Panc1 (cell line): ENCODE measurements around the gene INPP4A.

Source experiments
- POLR2AphosphoS5 ChIP-seq: IDR thresholded peaks from 2 replicates; pipeline ENCODE4 v1.6.1; 2012; ENCODE audit warnings: mild to moderate bottlenecking, low read depth, low read length, moderate library complexity
- REST ChIP-seq, 2 experiments: IDR thresholded peaks; 2 replicates each; pipeline ENCODE4 v1.6.1; 2011 to 2012; ENCODE audit warnings: low read depth in 2 of 2, control low read depth in 1 of 2, low read length in 1 of 2, mild to moderate bottlenecking in 1 of 2, moderate library complexity in 1 of 2; ENCODE audit not compliant: insufficient read depth in 1 of 2
- SIN3A ChIP-seq: IDR thresholded peaks from 2 replicates; pipeline ENCODE4 v1.6.1; 2012; ENCODE audit warnings: low read depth, mild to moderate bottlenecking, low read length, moderate library complexity, borderline replicate concordance; ENCODE audit not compliant: insufficient read depth
- TF ChIP-seq, protein P1 (sequence below): fragments of 450-650 bp; IDR thresholded peaks from 2 replicates; pipeline ENCODE4 v1.5.1; 2017; ENCODE audit warnings: mild to moderate bottlenecking

DNA sequence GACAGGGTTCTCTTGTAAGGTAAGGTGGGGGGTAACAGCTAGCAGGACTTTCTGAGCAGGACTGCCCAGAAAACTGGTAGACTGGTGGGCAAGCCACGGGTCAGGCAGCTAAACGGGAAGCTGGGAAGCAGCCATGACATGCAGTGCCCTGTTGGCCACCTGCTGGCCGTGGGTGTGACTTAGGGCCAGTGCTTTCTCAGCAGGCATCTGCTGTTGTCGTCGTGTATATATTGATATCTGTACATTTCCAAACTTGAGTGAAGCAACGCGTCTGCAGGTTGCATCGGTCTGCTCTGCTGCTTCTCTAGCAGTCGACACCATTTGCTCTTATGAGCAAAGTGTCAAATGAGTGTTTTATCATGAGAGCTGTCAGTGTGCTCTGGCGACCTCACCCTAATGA, 132.7 kb downstream of the INPP4A start:
- TF ChIP-seq SIN3A (no peak), POLR2AphosphoS5 (no peak), REST (IDR thresholded peaks at IDR 0.05; ENCODE audit: insufficient read depth in 1 of 2, low read depth in 2 of 2, low read length in 1 of 2) (no peak)
- TF ChIP-seq, protein P1, sequence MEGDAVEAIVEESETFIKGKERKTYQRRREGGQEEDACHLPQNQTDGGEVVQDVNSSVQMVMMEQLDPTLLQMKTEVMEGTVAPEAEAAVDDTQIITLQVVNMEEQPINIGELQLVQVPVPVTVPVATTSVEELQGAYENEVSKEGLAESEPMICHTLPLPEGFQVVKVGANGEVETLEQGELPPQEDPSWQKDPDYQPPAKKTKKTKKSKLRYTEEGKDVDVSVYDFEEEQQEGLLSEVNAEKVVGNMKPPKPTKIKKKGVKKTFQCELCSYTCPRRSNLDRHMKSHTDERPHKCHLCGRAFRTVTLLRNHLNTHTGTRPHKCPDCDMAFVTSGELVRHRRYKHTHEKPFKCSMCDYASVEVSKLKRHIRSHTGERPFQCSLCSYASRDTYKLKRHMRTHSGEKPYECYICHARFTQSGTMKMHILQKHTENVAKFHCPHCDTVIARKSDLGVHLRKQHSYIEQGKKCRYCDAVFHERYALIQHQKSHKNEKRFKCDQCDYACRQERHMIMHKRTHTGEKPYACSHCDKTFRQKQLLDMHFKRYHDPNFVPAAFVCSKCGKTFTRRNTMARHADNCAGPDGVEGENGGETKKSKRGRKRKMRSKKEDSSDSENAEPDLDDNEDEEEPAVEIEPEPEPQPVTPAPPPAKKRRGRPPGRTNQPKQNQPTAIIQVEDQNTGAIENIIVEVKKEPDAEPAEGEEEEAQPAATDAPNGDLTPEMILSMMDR, result no peak; the same call in 1 of the 2 replicates
